IMR-90 (cell line): ENCODE measurements around the gene KCNIP1. TPM values are rescaled to one million over a fixed set of nuclear protein-coding genes. Genes with fewer than 3 reads are reported as not detected.

ENCODE experiments used
- ATAC-seq: fragments of 200-7000 bp; cut with Tn5 transposase; 2 replicates; pipeline ENCODE4 v1.9.1; 2020; ENCODE audit warnings: low read depth, mild to moderate bottlenecking, moderate library complexity
- BruUV-seq: library from RNA; stranded (reverse); fragments of 400-500 nt; replicated peaks from 2 replicates; lab custom pipeline; 2021; lab: Mats Ljungman, UMichigan
- CTCF ChIA-PET: fragments of 300-600 bp; formaldehyde crosslinking; extraction: SDS; loops from one replicate; lab custom pipeline; 2021; ENCODE audit warnings: antibody characterized with exemption; lab: Yijun Ruan, JAX
- POLR2A ChIA-PET: fragments of 300-600 bp; sonication (Branson Sonifier 250); formaldehyde crosslinking; loops from one replicate; lab custom pipeline; 2022; ENCODE audit warnings: antibody characterized with exemption; ENCODE audit not compliant: unreplicated experiment; lab: Charles Lee
- DNase-seq: peaks from one replicate; pipeline ENCODE4 v3.0.0; 2013
- H2AFZ ChIP-seq: replicated peaks from 2 replicates; pipeline ENCODE3; 2013; ENCODE audit warnings: low read length, mild to moderate bottlenecking; ENCODE audit not compliant: poor library complexity
- H2AK5ac ChIP-seq: 2 replicates; pipeline ENCODE4 v1.6.1; 2013; ENCODE audit warnings: low read depth, low read length, inconsistent platforms
- H2AK9ac ChIP-seq: replicated peaks from 2 replicates; pipeline ENCODE3; 2013; ENCODE audit warnings: mild to moderate bottlenecking, low read depth, low read length, moderate library complexity; ENCODE audit not compliant: poor library complexity
- H2BK120ac ChIP-seq: 2 replicates; pipeline ENCODE4 v1.6.1; 2013; ENCODE audit warnings: low read depth, low read length, inconsistent platforms
- H2BK15ac ChIP-seq: 3 replicates; pipeline ENCODE4 v1.6.1; 2013; ENCODE audit warnings: low read depth, low read length, inconsistent platforms
- H2BK20ac ChIP-seq: 2 replicates; pipeline ENCODE4 v1.6.1; 2013; ENCODE audit warnings: low read depth, mild to moderate bottlenecking, inconsistent platforms, low read length, moderate library complexity
- H2BK5ac ChIP-seq: 2 replicates; pipeline ENCODE4 v1.6.1; 2013; ENCODE audit warnings: mild to moderate bottlenecking, low read depth, low read length, inconsistent platforms; ENCODE audit not compliant: poor library complexity, severe bottlenecking
- H3K14ac ChIP-seq: replicated peaks from 2 replicates; pipeline ENCODE4 v1.6.1; 2013; ENCODE audit warnings: low read depth, low read length, inconsistent platforms
- H3K18ac ChIP-seq: 2 replicates; pipeline ENCODE4 v1.6.1; 2013; ENCODE audit warnings: low read depth, low read length, control low read depth
- H3K23ac ChIP-seq: 2 replicates; pipeline ENCODE4 v1.6.1; 2013; ENCODE audit warnings: low read depth, low read length, inconsistent platforms
- H3K27ac ChIP-seq: 2 replicates; pipeline ENCODE4 v1.5.1; 2013; ENCODE audit warnings: mild to moderate bottlenecking, control low read depth, low read length; ENCODE audit not compliant: insufficient read depth
- H3K27me3 ChIP-seq: 2 replicates; pipeline ENCODE4 v1.6.1; 2013; ENCODE audit warnings: low read length; ENCODE audit not compliant: control insufficient read depth, insufficient read depth
- H3K36me3 ChIP-seq: 2 replicates; pipeline ENCODE4 v1.6.1; 2013; ENCODE audit warnings: low read length, mixed read lengths; ENCODE audit not compliant: control insufficient read depth, insufficient read depth
- H3K4ac ChIP-seq: 2 replicates; pipeline ENCODE4 v1.6.1; 2013; ENCODE audit warnings: low read depth, low read length, inconsistent platforms
- H3K4me1 ChIP-seq: 2 replicates; pipeline ENCODE4 v1.6.1; 2013; ENCODE audit warnings: low read length, mixed read lengths; ENCODE audit not compliant: control insufficient read depth, insufficient read depth
- H3K4me2 ChIP-seq: 2 replicates; pipeline ENCODE4 v1.6.1; 2013; ENCODE audit warnings: low read depth, mild to moderate bottlenecking, control low read depth, low read length, moderate library complexity
- H3K4me3 ChIP-seq: 2 replicates; pipeline ENCODE4 v1.5.1; 2013; ENCODE audit warnings: low read depth, mild to moderate bottlenecking, control low read depth, low read length, moderate library complexity; ENCODE audit not compliant: insufficient read depth
- H3K56ac ChIP-seq: 2 replicates; pipeline ENCODE4 v1.6.1; 2013; ENCODE audit warnings: low read length, inconsistent platforms; ENCODE audit not compliant: insufficient read depth; ENCODE audit errors: extremely low read depth
- H3K79me1 ChIP-seq, 2 experiments: 2 replicates each; pipeline ENCODE4 v1.6.1; 2013; ENCODE audit warnings: low read length in 2 of 2, inconsistent platforms in 1 of 2, low read depth in 1 of 2
- H3K9ac ChIP-seq: 2 replicates; pipeline ENCODE4 v1.6.1; 2013; ENCODE audit warnings: low read depth, low read length, control low read depth
- H3K9me1 ChIP-seq: 2 replicates; pipeline ENCODE4 v1.6.1; 2013; ENCODE audit warnings: low read length, inconsistent platforms; ENCODE audit not compliant: insufficient read depth
- H3K9me3 ChIP-seq: 2 replicates; pipeline ENCODE4 v1.6.1; 2013; ENCODE audit warnings: low read length; ENCODE audit not compliant: control insufficient read depth, insufficient read depth
- H4K20me1 ChIP-seq: 2 replicates; pipeline ENCODE4 v1.6.1; 2013; ENCODE audit warnings: low read length, inconsistent platforms; ENCODE audit not compliant: insufficient read depth
- H4K5ac ChIP-seq: 2 replicates; pipeline ENCODE4 v1.6.1; 2013; ENCODE audit warnings: mild to moderate bottlenecking, low read depth, low read length, control low read depth
- H4K8ac ChIP-seq, 2 experiments: 2 replicates each; pipeline ENCODE4 v1.6.1; 2013; ENCODE audit warnings: low read depth in 2 of 2, low read length in 2 of 2, control low read depth in 1 of 2, inconsistent platforms in 1 of 2
- H4K91ac ChIP-seq: 2 replicates; pipeline ENCODE4 v1.6.1; 2013; ENCODE audit warnings: low read depth, low read length, inconsistent platforms; ENCODE audit not compliant: insufficient read depth
- CEBPB ChIP-seq: IDR thresholded peaks from 2 replicates; pipeline ENCODE4 v1.6.1; 2012; ENCODE audit warnings: low read depth, low read length, improper control_type of control experiment
- FOS ChIP-seq: fragments of 150-350 bp; IDR thresholded peaks from 2 replicates; pipeline ENCODE4 v1.6.1; 2016; ENCODE audit warnings: low read depth, low read length
- MAFK ChIP-seq: IDR thresholded peaks from 2 replicates; pipeline ENCODE4 v1.6.1; 2012; ENCODE audit warnings: low read depth, low read length, improper control_type of control experiment
- RCOR1 ChIP-seq: IDR thresholded peaks from 2 replicates; pipeline ENCODE4 v1.6.1; 2012; ENCODE audit warnings: mild to moderate bottlenecking, low read length, improper control_type of control experiment; ENCODE audit not compliant: insufficient replicate concordance
- SMC3 ChIP-seq: fragments of 150-350 bp; IDR thresholded peaks from 2 replicates; pipeline ENCODE4 v1.6.1; 2016; ENCODE audit warnings: low read depth, mild to moderate bottlenecking, antibody characterized with exemption, low read length, moderate library complexity
- dilution Hi-C: fragments of 300-500 bp; cut with HindIII; formaldehyde crosslinking; loops from one replicate; pipeline ENCODE4 v1.14.3; 2018; ENCODE audit warnings: low sequenced_read_pairs; ENCODE audit not compliant: unreplicated experiment
- in situ Hi-C: fragments of 300-500 bp; cut with MboI; formaldehyde crosslinking; loops from 3 replicates; pipeline ENCODE4 v1.14.3; 2019; ENCODE audit warnings: low sequenced_read_pairs, inconsistent platforms, mixed read lengths
- intact Hi-C: fragments of 100-400 bp; cut with micrococcal nuclease; formaldehyde crosslinking; loops from 2 replicates; pipeline ENCODE4 v1.10.0; 2022
- polyA plus RNA-seq, 3 experiments: library from polyadenylated mRNA; depleted of rRNA; stranded (reverse); fragments of >200 nt; gene quantifications; 2 replicates each; pipeline ENCODE4 v1.2.3, GENCODE V29; 2012; ENCODE audit warnings: low replicate concordance in 1 of 3
- total RNA-seq: library from RNA; depleted of rRNA; stranded (reverse); fragments of >200 nt; gene quantifications from 2 replicates; pipeline ENCODE4 v1.2.3, GENCODE V29; 2012
- TF ChIP-seq, protein P1 (sequence below): conservative IDR thresholded peaks from 2 replicates; pipeline ENCODE4 v1.5.1; 2012; ENCODE audit warnings: mild to moderate bottlenecking, low read depth, low read length, improper control_type of control experiment
- TF ChIP-seq, protein P2 (sequence below): fragments of 150-350 bp; IDR thresholded peaks from 2 replicates; pipeline ENCODE4 v1.6.1; 2017; ENCODE audit warnings: mild to moderate bottlenecking, antibody characterized with exemption, low read length, low read depth

The KCNIP1 gene
- total and polyA plus RNA-seq, 2 of the 4 experiments (the other 2 are of a cell fraction): not detected

DNA sequence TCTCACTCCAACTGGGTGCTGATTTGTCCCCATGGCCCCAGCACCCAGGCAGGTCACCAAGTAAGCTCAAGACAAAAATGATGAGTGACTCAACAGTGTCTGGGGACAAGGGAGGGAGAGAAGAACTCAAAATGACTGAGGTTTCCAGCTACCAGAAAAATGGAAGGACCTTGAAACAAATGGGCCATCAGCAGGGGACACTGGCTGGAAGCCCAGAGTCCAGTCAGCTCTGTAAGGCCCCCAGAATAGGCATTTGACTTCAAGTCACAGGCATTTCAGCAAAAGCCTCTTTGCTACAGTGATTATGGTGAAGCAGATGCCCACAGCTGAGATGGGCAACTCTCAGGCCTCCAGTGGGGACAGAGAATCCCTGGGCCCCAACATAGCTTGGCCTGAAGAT, 140.7 kb downstream of the KCNIP1 start:
- H2AK9ac ChIP-seq: no peak overlapping the region
- dilution Hi-C loops (no loop called here), in situ Hi-C loops (no loop called here), intact Hi-C loops (no loop called here)
- TF ChIP-seq FOS (no peak), MAFK (no peak), CEBPB (no peak), SMC3 (no peak), RCOR1 (no peak)
- TF ChIP-seq, protein P1, sequence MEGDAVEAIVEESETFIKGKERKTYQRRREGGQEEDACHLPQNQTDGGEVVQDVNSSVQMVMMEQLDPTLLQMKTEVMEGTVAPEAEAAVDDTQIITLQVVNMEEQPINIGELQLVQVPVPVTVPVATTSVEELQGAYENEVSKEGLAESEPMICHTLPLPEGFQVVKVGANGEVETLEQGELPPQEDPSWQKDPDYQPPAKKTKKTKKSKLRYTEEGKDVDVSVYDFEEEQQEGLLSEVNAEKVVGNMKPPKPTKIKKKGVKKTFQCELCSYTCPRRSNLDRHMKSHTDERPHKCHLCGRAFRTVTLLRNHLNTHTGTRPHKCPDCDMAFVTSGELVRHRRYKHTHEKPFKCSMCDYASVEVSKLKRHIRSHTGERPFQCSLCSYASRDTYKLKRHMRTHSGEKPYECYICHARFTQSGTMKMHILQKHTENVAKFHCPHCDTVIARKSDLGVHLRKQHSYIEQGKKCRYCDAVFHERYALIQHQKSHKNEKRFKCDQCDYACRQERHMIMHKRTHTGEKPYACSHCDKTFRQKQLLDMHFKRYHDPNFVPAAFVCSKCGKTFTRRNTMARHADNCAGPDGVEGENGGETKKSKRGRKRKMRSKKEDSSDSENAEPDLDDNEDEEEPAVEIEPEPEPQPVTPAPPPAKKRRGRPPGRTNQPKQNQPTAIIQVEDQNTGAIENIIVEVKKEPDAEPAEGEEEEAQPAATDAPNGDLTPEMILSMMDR: no peak
- TF ChIP-seq, protein P2, sequence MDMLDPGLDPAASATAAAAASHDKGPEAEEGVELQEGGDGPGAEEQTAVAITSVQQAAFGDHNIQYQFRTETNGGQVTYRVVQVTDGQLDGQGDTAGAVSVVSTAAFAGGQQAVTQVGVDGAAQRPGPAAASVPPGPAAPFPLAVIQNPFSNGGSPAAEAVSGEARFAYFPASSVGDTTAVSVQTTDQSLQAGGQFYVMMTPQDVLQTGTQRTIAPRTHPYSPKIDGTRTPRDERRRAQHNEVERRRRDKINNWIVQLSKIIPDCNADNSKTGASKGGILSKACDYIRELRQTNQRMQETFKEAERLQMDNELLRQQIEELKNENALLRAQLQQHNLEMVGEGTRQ: no peak
- H3K23ac ChIP-seq: no peak overlapping the region
- H3K36me3 ChIP-seq: no peaks in the 10 kb centered on the region
- no peak overlapping the region for H3K27ac ChIP-seq
- no peaks in the 10 kb centered on the region for H3K79me1 ChIP-seq
- H2BK15ac ChIP-seq: no peak overlapping the region
- no peak overlapping the region for H2BK120ac ChIP-seq
- peaks cover 1% of the 10 kb centered on the region; the same call in 1 of the 2 replicates for H3K27me3 ChIP-seq
- no peak for DNase-seq
- H3K9me3 ChIP-seq: no peaks in the 10 kb centered on the region
- ChIA-PET CTCF (no interaction called here), POLR2A (no interaction called here)
- no peak overlapping the region for H4K8ac ChIP-seq
- H4K5ac ChIP-seq: no peak overlapping the region
- H2BK5ac ChIP-seq: no peak overlapping the region
- no peak for ATAC-seq
- H2AK5ac ChIP-seq: no peak overlapping the region
- H3K18ac ChIP-seq: no peak overlapping the region
- H4K91ac ChIP-seq: no peak overlapping the region
- H3K4me2 ChIP-seq: no peak overlapping the region
- H2BK20ac ChIP-seq: no peak overlapping the region
- no peak overlapping the region for H3K9ac ChIP-seq
- H4K20me1 ChIP-seq: no peaks in the 10 kb centered on the region
- H3K4ac ChIP-seq: no peak overlapping the region
- no peak overlapping the region for H2AFZ ChIP-seq
- no peak overlapping the region for H3K4me3 ChIP-seq
- no peaks in the 10 kb centered on the region for H3K9me1 ChIP-seq
- no peak overlapping the region for H3K14ac ChIP-seq
- H3K4me1 ChIP-seq: no peaks in the 10 kb centered on the region
- BruUV-seq: no TSS peak
- no peak overlapping the region for H3K56ac ChIP-seq
